Measurements from ENCODE around the gene EID1. TPM values are rescaled to one million over a fixed set of nuclear protein-coding genes. Genes with fewer than 3 reads are reported as not detected.

The EID1 gene
- total and polyA plus RNA-seq, 7 donors = 88.7 to 343 (median 291) TPM

DNA sequence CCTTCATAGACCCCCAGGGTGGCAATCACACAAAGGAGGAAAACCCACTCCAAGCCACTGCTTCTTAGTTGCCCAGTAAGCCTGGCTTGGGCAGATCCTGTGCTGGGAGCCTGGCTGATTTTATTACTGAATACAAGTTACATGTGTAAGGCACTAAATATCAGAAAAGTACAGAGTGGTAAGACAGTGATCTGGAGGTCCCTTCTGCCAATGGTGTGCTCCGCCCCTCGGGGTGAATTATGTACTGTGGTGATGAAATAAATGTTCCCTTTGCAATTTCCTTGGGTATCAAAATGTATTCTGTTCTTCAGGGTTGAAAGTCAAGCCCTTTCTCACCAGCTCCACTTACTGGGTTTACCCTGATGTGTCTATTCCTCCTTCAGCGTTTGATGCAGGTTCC lies 38.8 kb downstream of the EID1 start:
- Histone ChIP-seq H3K36me3 (no peaks in the 10 kb centered on the region), H3K27ac (no peak overlapping the region), H3K4me3 (no peak overlapping the region), H3K9me3 (no peaks in the 10 kb centered on the region), H3K4me1 (peaks cover 0 to 14% (median 0%) of the 10 kb centered on the region in 4 donors), H3K27me3 (no peaks in the 10 kb centered on the region)
- no peak for TF ChIP-seq POLR2A (IDR thresholded peaks at IDR 0.05)
- no peak for DNase-seq
- intact Hi-C loops (cut with DNase I) = no loop called here
- 82 to 88% methylated on average over 3 of the region's 3 CpGs for WGBS, 2 donors

DNA sequence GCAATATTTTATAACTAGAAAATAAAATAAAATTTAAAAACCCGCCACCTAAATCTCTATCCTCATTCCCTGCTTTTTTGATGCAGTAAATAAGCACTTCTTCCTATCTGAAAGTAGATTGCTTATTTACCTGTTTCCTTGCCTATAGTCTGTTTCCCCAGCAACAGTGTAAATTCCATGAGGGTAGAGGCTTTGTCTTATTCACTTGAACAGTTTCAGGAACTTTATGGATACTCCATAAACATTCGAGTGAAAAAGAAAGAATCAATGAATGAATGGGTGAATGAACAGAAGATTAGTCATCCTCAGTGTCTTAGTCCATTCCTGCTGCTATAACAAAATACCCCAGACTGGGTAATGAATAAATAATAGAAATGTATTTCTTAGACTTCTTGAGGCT lies 44.1 kb downstream of the EID1 start:
- intact Hi-C loops (cut with DNase I) = no loop called here

GRCh38 chr15:48924528-48925393 lies 46.8 kb downstream of the EID1 start:
- Histone ChIP-seq H3K4me3 (no peak overlapping the region), H3K36me3 (no peaks in the 10 kb centered on the region), H3K9me3 (no peaks in the 10 kb centered on the region), H3K27ac (peak overlapping the region in 1 of 4 donors; percentile 21), H3K27me3 (no peaks in the 10 kb centered on the region), H3K4me1 (peaks cover 0 to 12% (median 0%) of the 10 kb centered on the region in 4 donors)
- TF ChIP-seq POLR2AphosphoS5 (IDR thresholded peaks at IDR 0.05) (no peak), POLR2A (IDR thresholded peaks at IDR 0.05) (no peak), EP300 (IDR thresholded peaks at IDR 0.05) (no peak)
- TF ChIP-seq, protein P1, sequence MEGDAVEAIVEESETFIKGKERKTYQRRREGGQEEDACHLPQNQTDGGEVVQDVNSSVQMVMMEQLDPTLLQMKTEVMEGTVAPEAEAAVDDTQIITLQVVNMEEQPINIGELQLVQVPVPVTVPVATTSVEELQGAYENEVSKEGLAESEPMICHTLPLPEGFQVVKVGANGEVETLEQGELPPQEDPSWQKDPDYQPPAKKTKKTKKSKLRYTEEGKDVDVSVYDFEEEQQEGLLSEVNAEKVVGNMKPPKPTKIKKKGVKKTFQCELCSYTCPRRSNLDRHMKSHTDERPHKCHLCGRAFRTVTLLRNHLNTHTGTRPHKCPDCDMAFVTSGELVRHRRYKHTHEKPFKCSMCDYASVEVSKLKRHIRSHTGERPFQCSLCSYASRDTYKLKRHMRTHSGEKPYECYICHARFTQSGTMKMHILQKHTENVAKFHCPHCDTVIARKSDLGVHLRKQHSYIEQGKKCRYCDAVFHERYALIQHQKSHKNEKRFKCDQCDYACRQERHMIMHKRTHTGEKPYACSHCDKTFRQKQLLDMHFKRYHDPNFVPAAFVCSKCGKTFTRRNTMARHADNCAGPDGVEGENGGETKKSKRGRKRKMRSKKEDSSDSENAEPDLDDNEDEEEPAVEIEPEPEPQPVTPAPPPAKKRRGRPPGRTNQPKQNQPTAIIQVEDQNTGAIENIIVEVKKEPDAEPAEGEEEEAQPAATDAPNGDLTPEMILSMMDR (IDR thresholded peaks at IDR 0.05) = no peak
- no peak for DNase-seq
- intact Hi-C loops (cut with DNase I) = no loop called here
- 82 to 87% methylated on average over 5 of the region's 5 CpGs for WGBS, 2 donors

More for the DNA sequence above, 44.1 kb downstream of the EID1 start:
- no peaks in the 10 kb centered on the region for H3K9me3 ChIP-seq
- H3K4me1 ChIP-seq = peaks cover 0 to 6% (median 0%) of the 10 kb centered on the region in 4 donors
- TF ChIP-seq, protein P1 (IDR thresholded peaks at IDR 0.05) = no peak
- TF ChIP-seq EP300 (IDR thresholded peaks at IDR 0.05) = no peak
- 56 to 86% methylated on average over 2 of the region's 2 CpGs for WGBS, 2 donors
- H3K4me3 ChIP-seq = no peak overlapping the region
- no peak for DNase-seq
- no peak overlapping the region for H3K27ac ChIP-seq
- no peaks in the 10 kb centered on the region for H3K36me3 ChIP-seq
- H3K27me3 ChIP-seq = no peaks in the 10 kb centered on the region

GRCh38 chr15:48925714-48926223 lies 47.8 kb downstream of the EID1 start:
- peaks cover 0 to 14% (median 0%) of the 10 kb centered on the region in 4 donors for H3K4me1 ChIP-seq
- H3K27me3 ChIP-seq = no peaks in the 10 kb centered on the region
- no peaks in the 10 kb centered on the region for H3K36me3 ChIP-seq
- no peak overlapping the region for H3K27ac ChIP-seq
- no peaks in the 10 kb centered on the region for H3K9me3 ChIP-seq
- DNase-seq = no peak
- intact Hi-C loops (cut with DNase I) = no loop called here
- WGBS, 2 donors = 71 to 73% methylated on average over 9 of the region's 9 CpGs
- TF ChIP-seq POLR2AphosphoS5 (IDR thresholded peaks at IDR 0.05) (no peak), EP300 (IDR thresholded peaks at IDR 0.05) (no peak), POLR2A (IDR thresholded peaks at IDR 0.05) (no peak)
- TF ChIP-seq, protein P1 (IDR thresholded peaks at IDR 0.05) = no peak
- no peak overlapping the region for H3K4me3 ChIP-seq

DNA sequence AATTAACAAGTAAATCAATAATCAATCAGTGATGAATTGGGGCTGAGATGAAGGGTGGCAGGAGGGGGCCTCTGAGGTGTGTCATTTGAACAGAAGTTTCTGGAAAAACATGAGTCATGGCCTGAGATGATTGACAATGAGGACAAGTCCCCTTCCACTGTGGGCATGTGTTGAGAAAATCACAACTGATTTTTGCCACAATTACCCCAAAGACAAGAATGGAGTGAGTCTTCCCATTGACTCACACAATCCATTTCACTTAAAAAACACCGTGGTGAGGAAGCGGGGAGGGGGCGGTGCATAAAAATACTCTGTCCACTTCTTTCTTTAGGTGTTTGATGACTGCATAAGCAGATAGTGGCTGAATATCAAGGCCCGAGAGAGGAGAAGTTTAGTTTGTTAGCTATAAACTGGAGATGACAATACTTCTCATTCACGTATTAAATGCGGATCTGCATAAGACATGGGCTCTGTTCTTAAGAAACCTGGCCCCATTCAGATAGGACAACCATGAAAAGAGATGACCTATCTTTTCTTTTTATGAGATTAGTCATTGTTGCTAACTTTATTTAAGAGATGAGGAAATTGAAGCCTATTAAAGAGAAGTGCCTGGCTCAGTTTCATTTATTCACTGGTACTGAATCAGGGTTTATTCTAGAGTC lies 51.1 kb downstream of the EID1 start:
- Histone ChIP-seq H3K9me3 (no peaks in the 10 kb centered on the region), H3K4me1 (peaks cover 0 to 14% (median 0%) of the 10 kb centered on the region in 4 donors), H3K4me3 (no peak overlapping the region), H3K36me3 (no peaks in the 10 kb centered on the region), H3K27ac (no peak overlapping the region), H3K27me3 (no peaks in the 10 kb centered on the region)
- WGBS, 2 donors = 87 to 91% methylated on average over 6 of the region's 6 CpGs
- intact Hi-C loops (cut with DNase I) = no loop called here
- TF ChIP-seq POLR2A (IDR thresholded peaks at IDR 0.05) (no peak), POLR2AphosphoS5 (IDR thresholded peaks at IDR 0.05) (no peak), EP300 (IDR thresholded peaks at IDR 0.05) (no peak)
- TF ChIP-seq, protein P1 (IDR thresholded peaks at IDR 0.05) = no peak
- no peak for DNase-seq

Data from sigmoid colon (tissue), 7 donors.